Smooth muscle cell (in vitro differentiated cells): Measurements from ENCODE around the gene LAYN. TPM values are rescaled to one million over a fixed set of nuclear protein-coding genes. Genes with fewer than 3 reads are reported as not detected.

Experiments used
- DNase-seq: peaks from one replicate; lab custom pipeline; 2025; ENCODE audit not compliant: unreplicated experiment; lab: John Stamatoyannopoulos, UW
- H2AFZ ChIP-seq: fragments of 200-600 bp; sonication (generic); 2 replicates; pipeline ENCODE4 v1.6.0; 2016; ENCODE audit warnings: antibody characterized with exemption, low read depth, mild to moderate bottlenecking
- H3F3A ChIP-seq: fragments of 200-600 bp; sonication (generic); 2 replicates; pipeline ENCODE4 v1.6.0; 2017; ENCODE audit warnings: antibody characterized with exemption, low read depth
- H3K27ac ChIP-seq: fragments of 200-600 bp; sonication (generic); 2 replicates; pipeline ENCODE4 v1.5.1; 2016; ENCODE audit warnings: low read depth, mild to moderate bottlenecking
- H3K27me3 ChIP-seq: fragments of 200-600 bp; sonication (generic); 2 replicates; pipeline ENCODE4 v1.6.1; 2016; ENCODE audit warnings: low read depth, mild to moderate bottlenecking
- H3K36me3 ChIP-seq: fragments of 200-600 bp; sonication (generic); 2 replicates; pipeline ENCODE4 v1.5.1; 2016; ENCODE audit warnings: low read depth
- H3K4me1 ChIP-seq: fragments of 200-600 bp; sonication (generic); 2 replicates; pipeline ENCODE4 v1.5.1; 2016; ENCODE audit warnings: low read depth
- H3K4me2 ChIP-seq: fragments of 200-600 bp; sonication (generic); 2 replicates; pipeline ENCODE4 v1.6.0; 2016; ENCODE audit warnings: mild to moderate bottlenecking
- H3K4me3 ChIP-seq: fragments of 200-600 bp; sonication (generic); 2 replicates; pipeline ENCODE4 v1.5.1; 2016; ENCODE audit warnings: mild to moderate bottlenecking
- H3K79me2 ChIP-seq: fragments of 200-600 bp; sonication (generic); 2 replicates; pipeline ENCODE4 v1.6.0; 2016; ENCODE audit warnings: low read depth, mild to moderate bottlenecking
- H3K9ac ChIP-seq: fragments of 200-600 bp; sonication (generic); 2 replicates; pipeline ENCODE4 v1.6.0; 2016; ENCODE audit warnings: low read depth
- H3K9me3 ChIP-seq: fragments of 200-600 bp; sonication (generic); replicated peaks from 2 replicates; pipeline ENCODE4 v1.5.1; 2016; ENCODE audit warnings: low read depth
- H4K20me1 ChIP-seq: fragments of 200-600 bp; sonication (generic); 2 replicates; pipeline ENCODE4 v1.6.0; 2016; ENCODE audit warnings: low read depth
- CTCF ChIP-seq: fragments of 200-600 bp; sonication (generic); IDR thresholded peaks from 2 replicates; pipeline ENCODE4 v1.5.1; 2017; ENCODE audit warnings: borderline replicate concordance, mild to moderate bottlenecking, antibody characterized with exemption; ENCODE audit not compliant: insufficient read depth, poor library complexity, severe bottlenecking
- WGBS: methylation state at CpG from one replicate; pipeline ENCODE4 v1.1.7; 2016; ENCODE audit warnings: low lambda C conversion rate; 5-methylcytosine and 5-hydroxymethylcytosine counted together
- polyA plus RNA-seq: library from polyadenylated mRNA; unstranded; fragments of >200 nt; fragmentation: Nextera tagmentation; extraction: Ambion mirVana; gene quantifications from 2 replicates; pipeline ENCODE4 v1.2.1, GENCODE V29; 2016
- total RNA-seq: library from RNA; depleted of rRNA; stranded (reverse); fragments of >200 nt; gene quantifications from 2 replicates; pipeline ENCODE4 v1.2.3, GENCODE V29; 2014

LAYN gene
- total and polyA plus RNA-seq, 2 experiments from 2014 or later = 52.6 to 67.4 TPM

GRCh38 chr11:111589114-111589513, 48.6 kb downstream of the LAYN start:
- Histone ChIP-seq H3K27me3 (no peaks in the 10 kb centered on the region), H3K4me1 (no peaks in the 10 kb centered on the region), H3K9me3 (no peaks in the 10 kb centered on the region), H3K4me3 (no peak overlapping the region), H3K79me2 (no peaks in the 10 kb centered on the region), H4K20me1 (no peaks in the 10 kb centered on the region), H3K36me3 (no peaks in the 10 kb centered on the region), H3K4me2 (no peak overlapping the region), H3K27ac (no peak overlapping the region), H2AFZ (no peak overlapping the region), H3F3A (no peaks in the 10 kb centered on the region), H3K9ac (no peak overlapping the region)
- TF ChIP-seq CTCF = no peak
- 83% methylated on average over 2 of the region's 2 CpGs for WGBS
- no peak for DNase-seq

GRCh38 chr11:111589886-111590499, 49.5 kb downstream of the LAYN start:
- TF ChIP-seq CTCF = no peak
- Histone ChIP-seq H3F3A (no peaks in the 10 kb centered on the region), H3K4me3 (no peak overlapping the region), H3K4me1 (no peaks in the 10 kb centered on the region), H3K4me2 (no peak overlapping the region), H3K79me2 (no peaks in the 10 kb centered on the region), H3K9ac (no peak overlapping the region), H4K20me1 (no peaks in the 10 kb centered on the region), H2AFZ (no peak overlapping the region), H3K27ac (no peak overlapping the region), H3K36me3 (no peaks in the 10 kb centered on the region), H3K9me3 (no peaks in the 10 kb centered on the region), H3K27me3 (no peaks in the 10 kb centered on the region)
- DNase-seq = no peak
- WGBS = 83% methylated on average over 5 of the region's 5 CpGs

GRCh38 chr11:111591187-111591960, 50.9 kb downstream of the LAYN start:
- H3K27ac ChIP-seq = no peak overlapping the region
- H3K36me3 ChIP-seq = no peaks in the 10 kb centered on the region
- no peaks in the 10 kb centered on the region for H3K4me1 ChIP-seq
- WGBS = 87% methylated on average over 4 of the region's 4 CpGs
- DNase-seq = no peak
- no peak overlapping the region for H3K4me2 ChIP-seq
- no peaks in the 10 kb centered on the region for H3K9me3 ChIP-seq
- no peaks in the 10 kb centered on the region for H3F3A ChIP-seq
- H3K4me3 ChIP-seq = no peak overlapping the region
- no peaks in the 10 kb centered on the region for H4K20me1 ChIP-seq
- no peaks in the 10 kb centered on the region for H3K79me2 ChIP-seq
- no peak for TF ChIP-seq CTCF
- no peak overlapping the region for H3K9ac ChIP-seq
- H2AFZ ChIP-seq = no peak overlapping the region
- H3K27me3 ChIP-seq = no peaks in the 10 kb centered on the region
